ENCODE results near the gene MYO18B. TPM values are rescaled to one million over a fixed set of nuclear protein-coding genes. Genes with fewer than 3 reads are reported as not detected.

Gene MYO18B
- total RNA-seq (0.15 TPM in 1 of 2 replicates, not detected in the other), polyA plus RNA-seq (0.01 TPM in 1 of 2 replicates, not detected in the other), polyA minus RNA-seq (0.36 TPM in 1 of 2 replicates, not detected in the other)
- 3.1 TPM for total RNA-seq (2013)

GRCh38 chr22:25741692-25742626 is at the start of gene MYO18B:
Gene MYO18B (plus strand): TSS chr22:25742188. CDS start chr22:25761093, 18,905 bp downstream.
- Histone ChIP-seq H3K27me3 (replicated peaks in 1 of 4; ENCODE audit: control extremely low read depth in 1 of 4, control insufficient read depth in 3 of 4, insufficient read depth in 4 of 4, low read length in 3 of 4) (peaks cover 0 to 7% (median 3%) of the 10 kb centered on the region in 4 experiments), H3K4me3 (ENCODE audit: control extremely low read depth in 1 of 5, extremely low read depth in 1 of 5, insufficient read depth in 1 of 5, low read depth in 2 of 5, low read length in 4 of 5) (no peak within 1 kb of the TSS), H3K4me1 (ENCODE audit: control insufficient read depth in 2 of 2, insufficient read depth in 2 of 2, low read length in 2 of 2) (no peaks in the 10 kb centered on the region), H3K4me2 (replicated peaks; ENCODE audit: low read depth, low read length, poor library complexity, severe bottlenecking) (no peak within 1 kb of the TSS), H4K20me1 (ENCODE audit: control insufficient read depth, insufficient read depth, low read length, poor library complexity, severe bottlenecking) (no peaks in the 10 kb centered on the region), H3K9me3 (ENCODE audit: control extremely low read depth in 1 of 3, control insufficient read depth in 2 of 3, insufficient read depth in 1 of 3, low read length in 2 of 3) (no peaks in the 10 kb centered on the region), H2AFZ (ENCODE audit: insufficient read depth, low read depth, low read length, poor library complexity, severe bottlenecking) (no peak within 1 kb of the TSS), H3K79me2 (ENCODE audit: control insufficient read depth, insufficient read depth, low read length) (no peaks in the 10 kb centered on the region), H3K27ac (ENCODE audit: low read length in 2 of 2) (no peak within 1 kb of the TSS), H3K36me3 (replicated peaks in 1 of 2; ENCODE audit: control extremely low read depth in 1 of 2, control insufficient read depth in 1 of 2, extremely low read depth in 1 of 2, insufficient read depth in 2 of 2, low read length in 1 of 2) (no peaks in the 10 kb centered on the region), H3K9ac (ENCODE audit: low read length) (no peak within 1 kb of the TSS)
- 90% methylated on average over 30 of the region's 36 CpGs for WGBS (ENCODE audit: insufficient coverage)
- no peak within 1 kb of the TSS for H3K27ac Mint-ChIP-seq
- H3K4me3 Mint-ChIP-seq, result no peak within 1 kb of the TSS
- intact Hi-C loops (cut with micrococcal nuclease), result no loop called here
- H3K27me3 Mint-ChIP-seq, result peaks cover 29% of the 10 kb centered on the region
- TF ChIP-seq EZH2 (IDR thresholded peaks at IDR 0.05; ENCODE audit: borderline replicate concordance, insufficient read depth, low read depth, low read length, poor library complexity, severe bottlenecking), result no peak
- TF ChIP-seq, protein P1, sequence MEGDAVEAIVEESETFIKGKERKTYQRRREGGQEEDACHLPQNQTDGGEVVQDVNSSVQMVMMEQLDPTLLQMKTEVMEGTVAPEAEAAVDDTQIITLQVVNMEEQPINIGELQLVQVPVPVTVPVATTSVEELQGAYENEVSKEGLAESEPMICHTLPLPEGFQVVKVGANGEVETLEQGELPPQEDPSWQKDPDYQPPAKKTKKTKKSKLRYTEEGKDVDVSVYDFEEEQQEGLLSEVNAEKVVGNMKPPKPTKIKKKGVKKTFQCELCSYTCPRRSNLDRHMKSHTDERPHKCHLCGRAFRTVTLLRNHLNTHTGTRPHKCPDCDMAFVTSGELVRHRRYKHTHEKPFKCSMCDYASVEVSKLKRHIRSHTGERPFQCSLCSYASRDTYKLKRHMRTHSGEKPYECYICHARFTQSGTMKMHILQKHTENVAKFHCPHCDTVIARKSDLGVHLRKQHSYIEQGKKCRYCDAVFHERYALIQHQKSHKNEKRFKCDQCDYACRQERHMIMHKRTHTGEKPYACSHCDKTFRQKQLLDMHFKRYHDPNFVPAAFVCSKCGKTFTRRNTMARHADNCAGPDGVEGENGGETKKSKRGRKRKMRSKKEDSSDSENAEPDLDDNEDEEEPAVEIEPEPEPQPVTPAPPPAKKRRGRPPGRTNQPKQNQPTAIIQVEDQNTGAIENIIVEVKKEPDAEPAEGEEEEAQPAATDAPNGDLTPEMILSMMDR (IDR thresholded peaks at IDR 0.05), result no peak
- DNase-seq, result no peak
- ChIA-PET POLR2A (no interaction called here), CTCF (interaction anchor here (0.7 to 1.2 kb wide), 2 partner anchors 40 to 379 kb away, joined by 3 read pairs; no protein-coding TSS in a partner anchor)
- ATAC-seq (ENCODE audit: low read depth), result no peak
- H3K4me1 Mint-ChIP-seq, result no peaks in the 10 kb centered on the region
- H3K9me3 Mint-ChIP-seq (ENCODE audit: insufficient read depth), result no peaks in the 10 kb centered on the region
